Thymus (tissue), 11 donors: Measurements from ENCODE around the gene CELF2. TPM values are rescaled to one million over a fixed set of nuclear protein-coding genes. Genes with fewer than 3 reads are reported as not detected.

ENCODE experiments used
- DNase-seq, 9 donors: peaks; one replicate each; pipeline ENCODE4 v3.0.0-alpha.2; 2013; ENCODE audit warnings: low spot score in 9 of 9, low read depth in 6 of 9, missing footprints in 1 of 9
- H3K27ac ChIP-seq, 2 donors: one replicate each; pipeline ENCODE4 v1.5.1; 2013; ENCODE audit warnings: control low read depth in 1 of 2, low read depth in 1 of 2, low read length in 1 of 2, mild to moderate bottlenecking in 1 of 2, moderate library complexity in 1 of 2
- H3K27me3 ChIP-seq, 2 donors: one replicate each; pipeline ENCODE4 v1.5.1; 2013; ENCODE audit warnings: low read length in 1 of 2; ENCODE audit not compliant: control insufficient read depth in 2 of 2, insufficient read depth in 1 of 2
- H3K36me3 ChIP-seq, 2 donors: one replicate each; pipeline ENCODE4 v1.5.1; 2013; ENCODE audit warnings: low read length in 1 of 2, mild to moderate bottlenecking in 1 of 2, moderate library complexity in 1 of 2; ENCODE audit not compliant: control insufficient read depth in 2 of 2, insufficient read depth in 2 of 2
- H3K4me1 ChIP-seq, 2 donors: one replicate each; pipeline ENCODE4 v1.5.1; 2013; ENCODE audit warnings: low read length in 2 of 2; ENCODE audit not compliant: control insufficient read depth in 2 of 2, insufficient read depth in 2 of 2
- H3K4me3 ChIP-seq, 2 donors: one replicate each; pipeline ENCODE4 v1.5.1; 2013; ENCODE audit warnings: low read length in 2 of 2, control low read depth in 1 of 2, mild to moderate bottlenecking in 1 of 2
- H3K9me3 ChIP-seq, 2 donors: one replicate each; pipeline ENCODE4 v1.5.1; 2013; ENCODE audit warnings: low read length in 1 of 2, mild to moderate bottlenecking in 1 of 2; ENCODE audit not compliant: control insufficient read depth in 2 of 2, insufficient read depth in 1 of 2
- WGBS: extraction: QIAGEN DNeasy Blood & Tissue Kit; methylation state at CpG from one replicate; pipeline ENCODE4 v1.1.7; 2013; 5-methylcytosine and 5-hydroxymethylcytosine counted together
- polyA plus RNA-seq: library from polyadenylated mRNA; stranded (reverse); fragments of 200-250 nt; gene quantifications from one replicate; pipeline ENCODE4 v1.2.3, GENCODE V29; 2013
- total RNA-seq: library from RNA; stranded (reverse); fragments of 120-200 nt; gene quantifications from one replicate; pipeline ENCODE4 v1.2.4, GENCODE V29; 2013
- donor health status: healthy.

CELF2 gene
- total and polyA plus RNA-seq, 2 donors: 42.4 to 48.1 TPM

- no peak overlapping the region for H3K4me3 ChIP-seq
- WGBS: 90% methylated on average over 4 of the region's 4 CpGs
- no peaks in the 10 kb centered on the region for H3K27me3 ChIP-seq
- peak overlapping the region in 1 of 2 donors; percentile 18 for H3K27ac ChIP-seq
- H3K4me1 ChIP-seq: peaks cover 0 to 3% of the 10 kb centered on the region in 2 donors
- DNase-seq: no peak
- peaks cover 71 to 92% of the 10 kb centered on the region in 2 donors for H3K36me3 ChIP-seq
- no peaks in the 10 kb centered on the region for H3K9me3 ChIP-seq
Observed at GRCh38 chr10:11261687-11262493, 244.2 kb downstream of the CELF2 start.

- Histone ChIP-seq H3K36me3 (peaks cover 64 to 87% of the 10 kb centered on the region in 2 donors), H3K27ac (no peak overlapping the region), H3K4me3 (no peak overlapping the region), H3K9me3 (no peaks in the 10 kb centered on the region), H3K4me1 (peaks cover 0 to 3% of the 10 kb centered on the region in 2 donors), H3K27me3 (no peaks in the 10 kb centered on the region)
- WGBS: 81% methylated on average over 5 of the region's 5 CpGs
- no peak for DNase-seq
Observed at GRCh38 chr10:11262494-11263345, 245.0 kb downstream of the CELF2 start.

GRCh38 chr10:11263767-11264166, 246.1 kb downstream of the CELF2 start:
- peaks cover 60 to 84% of the 10 kb centered on the region in 2 donors for H3K36me3 ChIP-seq
- no peaks in the 10 kb centered on the region for H3K9me3 ChIP-seq
- no peak overlapping the region for H3K27ac ChIP-seq
- 95% methylated on average over 3 of the region's 3 CpGs for WGBS
- H3K27me3 ChIP-seq: no peaks in the 10 kb centered on the region
- no peak overlapping the region for H3K4me3 ChIP-seq
- peaks cover 0 to 3% of the 10 kb centered on the region in 2 donors for H3K4me1 ChIP-seq
- DNase-seq: no peak

- no peaks in the 10 kb centered on the region for H3K9me3 ChIP-seq
- peaks cover 0 to 4% of the 10 kb centered on the region in 2 donors for H3K4me1 ChIP-seq
- peaks cover 54 to 81% of the 10 kb centered on the region in 2 donors for H3K36me3 ChIP-seq
- no peak overlapping the region for H3K4me3 ChIP-seq
- H3K27ac ChIP-seq: no peak overlapping the region
- WGBS: 94% methylated on average over 6 of the region's 6 CpGs
- no peak for DNase-seq
- H3K27me3 ChIP-seq: no peaks in the 10 kb centered on the region
Observed at GRCh38 chr10:11264296-11265048, 246.8 kb downstream of the CELF2 start.

- Histone ChIP-seq H3K27ac (no peak overlapping the region), H3K4me3 (no peak overlapping the region), H3K4me1 (peaks cover 0 to 14% of the 10 kb centered on the region in 2 donors), H3K27me3 (no peaks in the 10 kb centered on the region), H3K36me3 (peaks cover 54 to 81% of the 10 kb centered on the region in 2 donors), H3K9me3 (no peaks in the 10 kb centered on the region)
- WGBS: 93% methylated on average over 3 of the region's 3 CpGs
- DNase-seq: no peak
Observed at GRCh38 chr10:11265484-11265883, 247.8 kb downstream of the CELF2 start.

- H3K27ac ChIP-seq: no peak overlapping the region
- no peak overlapping the region for H3K4me3 ChIP-seq
- H3K27me3 ChIP-seq: no peaks in the 10 kb centered on the region
- 97% methylated on average over 4 of the region's 4 CpGs for WGBS
- H3K36me3 ChIP-seq: peaks cover 56 to 81% of the 10 kb centered on the region in 2 donors
- no peak for DNase-seq
- H3K9me3 ChIP-seq: no peaks in the 10 kb centered on the region
- H3K4me1 ChIP-seq: peaks cover 0 to 15% of the 10 kb centered on the region in 2 donors
Observed at GRCh38 chr10:11266426-11266825, 248.8 kb downstream of the CELF2 start.

GRCh38 chr10:11270135-11270857, 252.6 kb downstream of the CELF2 start:
- Histone ChIP-seq H3K4me3 (no peak overlapping the region), H3K9me3 (no peaks in the 10 kb centered on the region), H3K4me1 (peaks cover 0 to 12% of the 10 kb centered on the region in 2 donors), H3K27me3 (no peaks in the 10 kb centered on the region), H3K36me3 (peaks cover 70 to 79% of the 10 kb centered on the region in 2 donors), H3K27ac (peak overlapping the region in 1 of 2 donors; percentile 2)
- WGBS: 90% methylated on average over 18 of the region's 18 CpGs
- DNase-seq: peak; percentile 24 to 72 (median 38)

GRCh38 chr10:11270858-11271179, 253.1 kb downstream of the CELF2 start:
- Histone ChIP-seq H3K9me3 (no peaks in the 10 kb centered on the region), H3K36me3 (peaks cover 76 to 84% of the 10 kb centered on the region in 2 donors), H3K27ac (no peak overlapping the region), H3K27me3 (no peaks in the 10 kb centered on the region), H3K4me1 (peaks cover 0 to 12% of the 10 kb centered on the region in 2 donors), H3K4me3 (no peak overlapping the region)
- DNase-seq: no peak
- WGBS: 96% methylated on average over 7 of the region's 7 CpGs
